H9 (cell line): ENCODE data around the gene CDKL5. TPM values are rescaled to one million over a fixed set of nuclear protein-coding genes. Genes with fewer than 3 reads are reported as not detected.

ENCODE experiments used
- DNase-seq: peaks from one replicate; pipeline ENCODE4 v3.0.0-alpha.2; 2017
- H2AFZ ChIP-seq: one replicate; pipeline ENCODE4 v1.6.1; 2013; ENCODE audit warnings: mild to moderate bottlenecking, low read length, control low read depth, moderate library complexity
- H2AK5ac ChIP-seq: 2 replicates; pipeline ENCODE4 v1.6.1; 2013; ENCODE audit warnings: low read length, control low read depth, mixed read lengths; ENCODE audit not compliant: insufficient read length
- H2BK120ac ChIP-seq: one replicate; pipeline ENCODE4 v1.6.1; 2013; ENCODE audit warnings: low read depth, mild to moderate bottlenecking, low read length, control low read depth, inconsistent platforms; ENCODE audit not compliant: poor library complexity, severe bottlenecking
- H2BK12ac ChIP-seq: 2 replicates; pipeline ENCODE4 v1.6.1; 2013; ENCODE audit warnings: low read length, control low read depth, mixed read lengths, low read depth; ENCODE audit not compliant: insufficient read length
- H2BK15ac ChIP-seq: 2 replicates; pipeline ENCODE4 v1.6.1; 2013; ENCODE audit warnings: low read depth, low read length, control low read depth
- H2BK20ac ChIP-seq: one replicate; pipeline ENCODE4 v1.6.1; 2013; ENCODE audit warnings: low read depth, mild to moderate bottlenecking, low read length, control low read depth, inconsistent platforms; ENCODE audit not compliant: poor library complexity, severe bottlenecking
- H2BK5ac ChIP-seq: 2 replicates; pipeline ENCODE4 v1.6.1; 2013; ENCODE audit warnings: low read length, control low read depth, mixed read lengths; ENCODE audit not compliant: insufficient read length
- H3K14ac ChIP-seq: 2 replicates; pipeline ENCODE4 v1.6.1; 2013; ENCODE audit warnings: low read length, control low read depth; ENCODE audit not compliant: insufficient read depth
- H3K18ac ChIP-seq: 2 replicates; pipeline ENCODE4 v1.6.1; 2013; ENCODE audit warnings: low read depth, mild to moderate bottlenecking, mixed read lengths, low read length, control low read depth; ENCODE audit not compliant: insufficient read length
- H3K23ac ChIP-seq: 2 replicates; pipeline ENCODE4 v1.6.1; 2013; ENCODE audit warnings: low read length, control low read depth, mixed read lengths, low read depth; ENCODE audit not compliant: insufficient read length
- H3K23me2 ChIP-seq: 2 replicates; pipeline ENCODE4 v1.6.1; 2013; ENCODE audit warnings: low read depth, mild to moderate bottlenecking, mixed read lengths, low read length, control low read depth; ENCODE audit not compliant: insufficient read length, poor library complexity, severe bottlenecking
- H3K27ac ChIP-seq: 2 replicates; pipeline ENCODE4 v1.5.1; 2013; ENCODE audit warnings: low read length, control low read depth, mixed read lengths, low read depth; ENCODE audit not compliant: insufficient read length
- H3K27me3 ChIP-seq: 2 replicates; pipeline ENCODE4 v1.6.1; 2013; ENCODE audit warnings: low read length, control low read depth, inconsistent platforms; ENCODE audit not compliant: insufficient read depth
- H3K4ac ChIP-seq: 2 replicates; pipeline ENCODE4 v1.6.1; 2013; ENCODE audit warnings: low read depth, mild to moderate bottlenecking, control low read depth, inconsistent platforms, low read length, moderate library complexity
- H3K4me1 ChIP-seq: 2 replicates; pipeline ENCODE4 v1.6.1; 2013; ENCODE audit warnings: low read length, control low read depth, inconsistent platforms; ENCODE audit not compliant: insufficient read depth
- H3K4me2 ChIP-seq: 2 replicates; pipeline ENCODE4 v1.6.1; 2013; ENCODE audit warnings: low read length, control low read depth, mixed read lengths; ENCODE audit not compliant: insufficient read length, insufficient read depth
- H3K56ac ChIP-seq: 2 replicates; pipeline ENCODE4 v1.6.1; 2013; ENCODE audit warnings: low read depth, mild to moderate bottlenecking, mixed read lengths, low read length, control low read depth; ENCODE audit not compliant: insufficient read length
- H3K79me1 ChIP-seq: 2 replicates; pipeline ENCODE4 v1.6.1; 2013; ENCODE audit warnings: low read depth, mild to moderate bottlenecking, moderate library complexity, low read length, control low read depth, inconsistent platforms; ENCODE audit not compliant: insufficient read depth, poor library complexity, severe bottlenecking
- H3K79me2 ChIP-seq: 2 replicates; pipeline ENCODE4 v1.6.1; 2013; ENCODE audit warnings: low read length, control low read depth, inconsistent platforms; ENCODE audit not compliant: insufficient read depth
- H3K9ac ChIP-seq: 2 replicates; pipeline ENCODE4 v1.6.1; 2013; ENCODE audit warnings: low read length, control low read depth, mixed read lengths; ENCODE audit not compliant: insufficient read length; ENCODE audit errors: extremely low read depth
- H3K9me3 ChIP-seq: one replicate; pipeline ENCODE4 v1.6.1; 2013; ENCODE audit warnings: low read depth, low read length, inconsistent platforms; ENCODE audit not compliant: control insufficient read depth
- H3T11ph ChIP-seq: one replicate; pipeline ENCODE4 v1.6.1; 2013; ENCODE audit warnings: mild to moderate bottlenecking, low read length, control low read depth, inconsistent platforms
- H4K20me1 ChIP-seq: one replicate; pipeline ENCODE4 v1.6.1; 2013; ENCODE audit not compliant: control insufficient read depth, insufficient read length, insufficient read depth
- H4K5ac ChIP-seq: 2 replicates; pipeline ENCODE4 v1.6.1; 2013; ENCODE audit warnings: low read depth, mild to moderate bottlenecking, mixed read lengths, low read length, control low read depth; ENCODE audit not compliant: insufficient read length
- H4K8ac ChIP-seq: replicated peaks from 2 replicates; pipeline ENCODE4 v1.6.1; 2013; ENCODE audit warnings: low read length, control low read depth, mixed read lengths, low read depth; ENCODE audit not compliant: insufficient read length
- H4K91ac ChIP-seq: 2 replicates; pipeline ENCODE4 v1.6.1; 2013; ENCODE audit warnings: low read depth, mild to moderate bottlenecking, moderate library complexity, mixed read lengths, low read length, control low read depth; ENCODE audit not compliant: insufficient read length
- H3K27ac Mint-ChIP-seq, 3 experiments: 2 replicates in 2 of 3; 3 replicates in 1 of 3; pipeline ENCODE4 v1.8.0; 2020 to 2021; ENCODE audit warnings: mixed read lengths in 3 of 3, mild to moderate bottlenecking in 1 of 3, moderate library complexity in 1 of 3
- H3K27me3 Mint-ChIP-seq: 2 replicates; pipeline ENCODE4 v1.8.0; 2021; ENCODE audit warnings: low read depth, mild to moderate bottlenecking, moderate library complexity, mixed read lengths
- H3K36me3 Mint-ChIP-seq, 3 experiments: 2 replicates in 2 of 3; 3 replicates in 1 of 3; pipeline ENCODE4 v1.8.0; 2020 to 2021; ENCODE audit warnings: low read depth in 3 of 3, mixed read lengths in 3 of 3; ENCODE audit not compliant: insufficient read depth in 1 of 3
- H3K4me1 Mint-ChIP-seq, 2 experiments: 2 replicates each; pipeline ENCODE4 v1.8.0; 2020; ENCODE audit warnings: mixed read lengths in 2 of 2
- H3K4me3 Mint-ChIP-seq, 2 experiments: 2 replicates in 1 of 2; 3 replicates in 1 of 2; pipeline ENCODE4 v1.8.0; 2020 to 2021; ENCODE audit warnings: mild to moderate bottlenecking in 2 of 2, mixed read lengths in 2 of 2, moderate library complexity in 1 of 2
- H3K9me3 Mint-ChIP-seq, 2 experiments: 2 replicates in 1 of 2; 3 replicates in 1 of 2; pipeline ENCODE4 v1.8.0; 2020; ENCODE audit warnings: mild to moderate bottlenecking in 2 of 2, mixed read lengths in 2 of 2, moderate library complexity in 1 of 2
- WGBS: extraction: QIAGEN DNeasy Blood & Tissue Kit; methylation state at CpG from one replicate; pipeline ENCODE4 v1.1.7; 2013; ENCODE audit warnings: missing lambda C conversion rate, low lambda C conversion rate, mixed read lengths; ENCODE audit not compliant: insufficient read length; ENCODE audit errors: extremely low coverage; 5-methylcytosine and 5-hydroxymethylcytosine counted together
- total RNA-seq: library from RNA; stranded (reverse); gene quantifications from 2 replicates; pipeline ENCODE4 v1.2.1, GENCODE V29; 2021
- TF ChIP-seq, protein P1 (sequence below): fragments of 200-600 bp; sonication (generic); conservative IDR thresholded peaks from 3 replicates; pipeline ENCODE4 v1.8.0; 2021; ENCODE audit warnings: antibody characterized with exemption, mild to moderate bottlenecking

The CDKL5 gene
- total RNA-seq, 1 experiment from 2014 or later = 19.5 TPM

DNA sequence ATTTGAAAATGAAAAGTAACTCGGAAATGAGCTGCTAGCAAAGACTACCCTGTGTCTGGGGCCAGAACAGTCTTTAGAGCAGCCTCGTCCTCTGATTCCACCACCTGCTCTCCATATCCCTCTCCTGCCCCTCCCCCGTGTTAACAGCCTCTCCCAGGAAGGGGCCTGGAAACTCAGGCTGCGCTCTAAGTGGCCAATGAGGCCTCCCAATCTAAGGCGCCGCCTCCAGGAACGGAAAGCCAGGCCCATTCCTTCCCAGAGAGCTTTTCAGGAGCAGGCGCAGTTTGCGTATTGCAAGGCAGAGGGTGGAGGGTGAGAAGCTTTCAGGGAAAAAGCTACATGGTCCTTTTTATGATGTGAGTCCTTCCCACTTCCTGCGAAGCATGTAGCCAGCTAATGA lies 215.3 kb downstream of the CDKL5 start:
- Histone ChIP-seq H2AFZ (no peak overlapping the region), H4K5ac (no peak overlapping the region), H4K20me1 (no peaks in the 10 kb centered on the region), H3K23ac (no peak overlapping the region), H3K4me1 (no peaks in the 10 kb centered on the region; the same call in 1 of the 2 replicates), H3K27ac (no peak overlapping the region), H3K14ac (no peak overlapping the region), H3K4ac (no peak overlapping the region), H2BK15ac (no peak overlapping the region), H2BK120ac (no peak overlapping the region), H3K9me3 (peaks cover 36% of the 10 kb centered on the region), H2BK12ac (no peak overlapping the region), H3K4me2 (no peak overlapping the region), H2AK5ac (no peak overlapping the region), H4K91ac (no peak overlapping the region), H3K56ac (no peak overlapping the region), H3T11ph (no peak overlapping the region), H3K79me2 (no peaks in the 10 kb centered on the region), H3K18ac (no peak overlapping the region), H3K9ac (no peak overlapping the region), H2BK5ac (no peak overlapping the region), H3K23me2 (no peaks in the 10 kb centered on the region), H3K79me1 (no peaks in the 10 kb centered on the region), H4K8ac (no peak overlapping the region), H3K27me3 (no peaks in the 10 kb centered on the region), H2BK20ac (no peak overlapping the region)
- TF ChIP-seq, protein P1, sequence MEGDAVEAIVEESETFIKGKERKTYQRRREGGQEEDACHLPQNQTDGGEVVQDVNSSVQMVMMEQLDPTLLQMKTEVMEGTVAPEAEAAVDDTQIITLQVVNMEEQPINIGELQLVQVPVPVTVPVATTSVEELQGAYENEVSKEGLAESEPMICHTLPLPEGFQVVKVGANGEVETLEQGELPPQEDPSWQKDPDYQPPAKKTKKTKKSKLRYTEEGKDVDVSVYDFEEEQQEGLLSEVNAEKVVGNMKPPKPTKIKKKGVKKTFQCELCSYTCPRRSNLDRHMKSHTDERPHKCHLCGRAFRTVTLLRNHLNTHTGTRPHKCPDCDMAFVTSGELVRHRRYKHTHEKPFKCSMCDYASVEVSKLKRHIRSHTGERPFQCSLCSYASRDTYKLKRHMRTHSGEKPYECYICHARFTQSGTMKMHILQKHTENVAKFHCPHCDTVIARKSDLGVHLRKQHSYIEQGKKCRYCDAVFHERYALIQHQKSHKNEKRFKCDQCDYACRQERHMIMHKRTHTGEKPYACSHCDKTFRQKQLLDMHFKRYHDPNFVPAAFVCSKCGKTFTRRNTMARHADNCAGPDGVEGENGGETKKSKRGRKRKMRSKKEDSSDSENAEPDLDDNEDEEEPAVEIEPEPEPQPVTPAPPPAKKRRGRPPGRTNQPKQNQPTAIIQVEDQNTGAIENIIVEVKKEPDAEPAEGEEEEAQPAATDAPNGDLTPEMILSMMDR = no peak
- whole genome bisulfite sequencing = no CpG with 5 or more reads among the region's 10 CpGs
- H3K27me3 Mint-ChIP-seq = peaks cover 6% of the 10 kb centered on the region
- H3K4me1 Mint-ChIP-seq = peaks cover 4 to 11% of the 10 kb centered on the region in 2 experiments; a peak in 2 of 4 replicates
- peak overlapping the region in 1 of 3 experiments; percentile 18; a peak in 1 of 7 replicates for H3K27ac Mint-ChIP-seq
- peak; percentile 85 for DNase-seq
- H3K9me3 Mint-ChIP-seq = peaks cover 72 to 74% of the 10 kb centered on the region in 2 experiments
- peaks cover 4 to 16% (median 7%) of the 10 kb centered on the region in 3 experiments for H3K36me3 Mint-ChIP-seq
- H3K4me3 Mint-ChIP-seq = no peak overlapping the region
